Endodermal cell (in vitro differentiated cells): ENCODE results near the gene HTN1. TPM values are rescaled to one million over a fixed set of nuclear protein-coding genes. Genes with fewer than 3 reads are reported as not detected.
"Not testable (repeated sequence)": the region's sequence is repeated elsewhere in the genome, so short reads cannot be mapped to it uniquely, and the experiment has no call there.

Source experiments
- DNase-seq: peaks from one replicate; pipeline ENCODE4 v3.0.0-alpha.2; 2017
- H3K27ac ChIP-seq: 2 replicates; pipeline ENCODE4 v1.5.1; 2013; ENCODE audit warnings: mild to moderate bottlenecking, low read depth, low read length, moderate library complexity
- H3K27me3 ChIP-seq: 2 replicates; pipeline ENCODE4 v1.6.1; 2013; ENCODE audit warnings: mild to moderate bottlenecking, low read length, moderate library complexity; ENCODE audit not compliant: insufficient read depth, control insufficient read depth, poor library complexity, severe bottlenecking
- H3K36me3 ChIP-seq: 2 replicates; pipeline ENCODE4 v1.7.0; 2013; ENCODE audit warnings: mild to moderate bottlenecking, low read length, moderate library complexity; ENCODE audit not compliant: control insufficient read depth, insufficient read depth
- H3K4me1 ChIP-seq: one replicate; pipeline ENCODE4 v1.7.0; 2013; ENCODE audit warnings: low read length; ENCODE audit not compliant: control insufficient read depth, insufficient read depth
- H3K4me3 ChIP-seq: 2 replicates; pipeline ENCODE4 v1.5.1; 2013; ENCODE audit warnings: mild to moderate bottlenecking, low read length, moderate library complexity
- H3K9ac ChIP-seq: 2 replicates; pipeline ENCODE4 v1.6.1; 2013; ENCODE audit warnings: mild to moderate bottlenecking, low read length, moderate library complexity; ENCODE audit not compliant: poor library complexity, severe bottlenecking; ENCODE audit errors: extremely low read depth
- H3K9me3 ChIP-seq: 2 replicates; pipeline ENCODE4 v1.6.1; 2013; ENCODE audit warnings: mild to moderate bottlenecking, low read length, moderate library complexity; ENCODE audit not compliant: control insufficient read depth
- H3K27ac Mint-ChIP-seq: 2 replicates; pipeline ENCODE4 v1.8.0; 2020; ENCODE audit warnings: mixed read lengths
- H3K27me3 Mint-ChIP-seq: 2 replicates; pipeline ENCODE4 v1.8.0; 2021; ENCODE audit warnings: mild to moderate bottlenecking, mixed read lengths; ENCODE audit not compliant: insufficient read depth
- H3K36me3 Mint-ChIP-seq: 2 replicates; pipeline ENCODE4 v1.8.0; 2020; ENCODE audit warnings: low read depth, mixed read lengths
- H3K4me1 Mint-ChIP-seq: 2 replicates; pipeline ENCODE4 v1.8.0; 2020; ENCODE audit warnings: mixed read lengths
- H3K4me3 Mint-ChIP-seq: 2 replicates; pipeline ENCODE4 v1.8.0; 2020; ENCODE audit warnings: mild to moderate bottlenecking, moderate library complexity, mixed read lengths
- H3K9me3 Mint-ChIP-seq: 2 replicates; pipeline ENCODE4 v1.8.0; 2020; ENCODE audit warnings: mild to moderate bottlenecking, mixed read lengths
- WGBS, 2 experiments: methylation state at CpG; one replicate each; pipeline versions ENCODE4 v1.1.5 to v1.1.7; 2013; ENCODE audit warnings: missing lambda C conversion rate in 2 of 2, mixed read lengths in 1 of 2; ENCODE audit not compliant: insufficient coverage in 1 of 2, insufficient read length in 1 of 2; 5-methylcytosine and 5-hydroxymethylcytosine counted together
- total RNA-seq, 2 donors: library from RNA; stranded (reverse); fragmentation: NEBNext Ultra II Directional in 1 of 2; extraction: Animal tissue kit (Norgen Biotek cat#: 25700) in 1 of 2; gene quantifications; 2 replicates in 1 of 2; 3 replicates in 1 of 2; pipeline ENCODE4 v1.2.1, GENCODE V29; 2021
- TF ChIP-seq, protein P1 (sequence below): fragments of 200-600 bp; sonication (generic); conservative IDR thresholded peaks from 2 replicates; pipeline ENCODE4 v1.5.0; 2021; ENCODE audit warnings: antibody characterized with exemption, mild to moderate bottlenecking

Gene HTN1
- total RNA-seq, 2 donors from 2014 or later: not detected

DNA sequence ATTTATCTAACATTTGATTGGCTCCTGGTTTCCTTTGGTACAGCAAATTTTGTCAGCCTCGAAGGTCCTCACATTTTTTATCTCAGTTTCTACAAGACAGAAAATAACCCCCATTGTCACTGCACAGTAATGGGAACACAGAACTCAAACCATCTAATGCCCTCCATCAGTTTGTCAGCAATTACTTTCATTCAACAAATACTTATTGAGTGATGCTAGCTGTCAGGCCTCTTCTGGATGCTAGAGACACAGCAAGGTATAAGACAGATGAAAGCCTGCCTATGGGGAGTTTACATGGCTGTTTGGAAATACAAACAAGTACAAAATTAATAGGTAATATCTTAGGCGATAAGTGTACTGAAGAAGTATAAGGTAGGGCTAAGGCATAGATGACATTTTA is 27.0 kb upstream of the HTN1 start:
- Histone ChIP-seq H3K9me3 (no peaks in the 10 kb centered on the region), H3K4me3 (no peak overlapping the region), H3K36me3 (no peaks in the 10 kb centered on the region), H3K27me3 (no peaks in the 10 kb centered on the region), H3K4me1 (no peaks in the 10 kb centered on the region), H3K27ac (no peak overlapping the region), H3K9ac (no peak overlapping the region)
- no peaks in the 10 kb centered on the region for H3K36me3 Mint-ChIP-seq
- TF ChIP-seq, protein P1, sequence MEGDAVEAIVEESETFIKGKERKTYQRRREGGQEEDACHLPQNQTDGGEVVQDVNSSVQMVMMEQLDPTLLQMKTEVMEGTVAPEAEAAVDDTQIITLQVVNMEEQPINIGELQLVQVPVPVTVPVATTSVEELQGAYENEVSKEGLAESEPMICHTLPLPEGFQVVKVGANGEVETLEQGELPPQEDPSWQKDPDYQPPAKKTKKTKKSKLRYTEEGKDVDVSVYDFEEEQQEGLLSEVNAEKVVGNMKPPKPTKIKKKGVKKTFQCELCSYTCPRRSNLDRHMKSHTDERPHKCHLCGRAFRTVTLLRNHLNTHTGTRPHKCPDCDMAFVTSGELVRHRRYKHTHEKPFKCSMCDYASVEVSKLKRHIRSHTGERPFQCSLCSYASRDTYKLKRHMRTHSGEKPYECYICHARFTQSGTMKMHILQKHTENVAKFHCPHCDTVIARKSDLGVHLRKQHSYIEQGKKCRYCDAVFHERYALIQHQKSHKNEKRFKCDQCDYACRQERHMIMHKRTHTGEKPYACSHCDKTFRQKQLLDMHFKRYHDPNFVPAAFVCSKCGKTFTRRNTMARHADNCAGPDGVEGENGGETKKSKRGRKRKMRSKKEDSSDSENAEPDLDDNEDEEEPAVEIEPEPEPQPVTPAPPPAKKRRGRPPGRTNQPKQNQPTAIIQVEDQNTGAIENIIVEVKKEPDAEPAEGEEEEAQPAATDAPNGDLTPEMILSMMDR: no peak
- no peak overlapping the region for H3K4me3 Mint-ChIP-seq
- H3K9me3 Mint-ChIP-seq: peaks cover 3% of the 10 kb centered on the region
- 86 to 94% methylated on average over 2 of the region's 2 CpGs for WGBS, 2 experiments
- no peak overlapping the region for H3K27ac Mint-ChIP-seq
- no peaks in the 10 kb centered on the region for H3K27me3 Mint-ChIP-seq
- peaks cover 2% of the 10 kb centered on the region for H3K4me1 Mint-ChIP-seq
- no peak for DNase-seq

DNA sequence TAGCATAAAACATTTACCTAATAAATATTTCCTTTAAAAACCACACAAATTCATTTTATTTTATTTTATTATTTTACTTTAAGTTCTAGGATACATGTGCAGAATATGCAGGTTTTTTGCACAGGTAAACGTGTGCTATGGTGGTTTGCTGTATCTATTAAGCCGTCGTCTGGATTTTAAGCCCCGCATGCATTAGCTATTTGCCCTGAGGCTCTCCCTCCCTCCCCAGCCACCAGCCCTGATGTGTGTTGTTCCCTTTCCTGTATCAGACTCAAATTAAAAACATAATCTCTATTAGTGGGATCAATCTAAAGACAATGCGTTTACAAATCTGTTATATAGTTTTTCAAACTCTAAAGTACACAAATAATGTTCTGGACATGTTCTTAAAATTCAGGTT is 23.2 kb upstream of the HTN1 start:
- Histone ChIP-seq H3K27me3 (no peaks in the 10 kb centered on the region), H3K36me3 (no peaks in the 10 kb centered on the region), H3K4me1 (no peaks in the 10 kb centered on the region), H3K9me3 (no peaks in the 10 kb centered on the region), H3K4me3 (no peak overlapping the region), H3K9ac (no peak overlapping the region), H3K27ac (no peak overlapping the region)
- Mint-ChIP-seq H3K27me3 (no peaks in the 10 kb centered on the region), H3K9me3 (no peaks in the 10 kb centered on the region), H3K4me3 (no peak overlapping the region), H3K36me3 (no peaks in the 10 kb centered on the region), H3K27ac (no peak overlapping the region), H3K4me1 (no peaks in the 10 kb centered on the region)
- TF ChIP-seq, protein P1: no peak
- DNase-seq: no peak
- 90 to 100% methylated on average over 2 to 5 of the region's 5 CpGs for WGBS, 2 experiments

DNA sequence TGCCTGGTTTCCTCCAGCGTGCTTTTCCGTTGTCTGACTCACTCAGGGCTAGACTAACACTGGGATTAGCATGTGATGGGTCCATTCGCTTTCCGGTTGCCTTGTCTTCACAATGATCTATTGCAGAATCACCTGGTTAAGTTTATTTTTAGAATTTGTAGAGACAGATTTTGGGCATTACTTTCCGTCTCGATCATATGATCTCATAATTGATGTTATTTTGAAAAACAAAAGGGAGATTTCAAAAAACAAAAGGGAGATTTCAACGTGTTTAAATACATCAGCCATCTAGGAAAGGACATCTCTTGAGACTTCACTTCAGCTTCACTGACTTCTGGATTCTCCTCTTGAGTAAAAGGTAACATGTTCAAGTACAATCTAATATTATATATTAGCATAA is 22.1 kb upstream of the HTN1 start, which contains the start of gene HTN3:
TSS of gene HTN3 (plus strand) at position 301 of the 400 bp plus-strand sequence. CDS start 2,282 bp downstream, outside the sequence.
- H3K36me3 ChIP-seq, H3K4me1 ChIP-seq, H3K9me3 Mint-ChIP-seq, H3K4me3 Mint-ChIP-seq, H3K27ac ChIP-seq, H3K27me3 Mint-ChIP-seq, H3K9me3 ChIP-seq, H3K9ac ChIP-seq, H3K36me3 Mint-ChIP-seq, H3K27me3 ChIP-seq, DNase-seq, H3K27ac Mint-ChIP-seq, H3K4me1 Mint-ChIP-seq, H3K4me3 ChIP-seq: not testable (repeated sequence)
- WGBS, 2 experiments: 88 to 92% methylated on average over 2 to 6 of the region's 7 CpGs

DNA sequence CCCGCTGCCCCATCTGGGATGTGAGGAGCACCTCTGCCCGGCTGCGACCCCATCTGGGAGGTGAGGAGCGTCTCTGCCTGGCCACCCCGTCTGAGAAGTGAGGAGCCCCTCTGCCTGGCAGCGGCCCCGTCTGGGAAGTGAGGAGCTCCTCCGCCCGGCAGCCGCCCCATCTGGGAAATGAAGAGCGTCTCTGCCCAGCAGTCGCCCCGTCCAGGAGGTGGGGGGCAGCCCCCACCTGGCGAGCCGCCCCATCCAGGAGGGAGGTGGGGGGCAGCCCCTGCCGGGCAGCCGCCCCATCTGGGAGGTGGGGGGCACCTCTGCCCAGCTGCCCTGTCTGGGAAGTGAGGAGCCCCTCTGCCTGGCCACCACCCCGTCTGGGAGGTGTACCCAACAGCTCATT is 12.7 kb upstream of the HTN1 start:
- not testable (repeated sequence) for H3K4me1 ChIP-seq, H3K27me3 Mint-ChIP-seq, H3K27ac Mint-ChIP-seq, H3K36me3 ChIP-seq, DNase-seq, H3K27me3 ChIP-seq, H3K27ac ChIP-seq, H3K4me1 Mint-ChIP-seq, H3K36me3 Mint-ChIP-seq, H3K4me3 Mint-ChIP-seq, H3K9me3 ChIP-seq, H3K9ac ChIP-seq, H3K4me3 ChIP-seq
- 89% methylated on average over 18 of the region's 18 CpGs; no CpG with 5 or more reads in 1 of the 2 experiments for WGBS, 2 experiments
- H3K9me3 Mint-ChIP-seq: peaks cover 41% of the 10 kb centered on the region

DNA sequence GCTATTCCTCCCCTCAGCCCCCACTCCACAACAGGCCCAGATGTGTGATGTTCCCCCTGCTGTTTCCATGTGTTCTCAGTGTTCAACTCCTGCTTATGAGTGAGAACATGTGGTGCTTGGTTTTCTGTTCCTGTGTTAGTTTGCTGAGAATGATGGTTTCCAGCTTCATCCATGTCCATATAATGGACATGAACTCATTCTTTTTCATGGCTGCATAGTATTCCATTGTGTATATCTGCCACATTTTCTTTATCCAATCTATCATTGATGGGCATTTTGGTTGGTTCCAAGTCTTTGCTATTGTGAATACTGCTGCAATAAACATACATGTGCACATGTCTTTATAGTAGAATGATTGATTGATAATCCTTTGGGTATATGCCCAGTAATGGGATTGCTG is 10.3 kb upstream of the HTN1 start:
- not testable (repeated sequence) for H3K27ac Mint-ChIP-seq, H3K4me3 Mint-ChIP-seq, H3K9ac ChIP-seq, H3K4me1 Mint-ChIP-seq, H3K27me3 ChIP-seq, H3K9me3 ChIP-seq, H3K27me3 Mint-ChIP-seq, DNase-seq, H3K4me3 ChIP-seq, H3K4me1 ChIP-seq, H3K27ac ChIP-seq, H3K36me3 ChIP-seq, H3K36me3 Mint-ChIP-seq
- H3K9me3 Mint-ChIP-seq: peaks cover 34% of the 10 kb centered on the region
